GM21360 (cell line): ENCODE measurements around the gene EFNB2.

Experiments
- ATAC-seq: cut with Tn5 transposase; IDR thresholded peaks from one replicate; pipeline ENCODE4 v1.9.1; 2021; ENCODE audit warnings: mild to moderate bottlenecking, moderate library complexity; ENCODE audit not compliant: unreplicated experiment

The EFNB2 gene

GRCh38 chr13:106526738-106527444 lies 8.6 kb downstream of the EFNB2 start:
- no peak for ATAC-seq

DNA sequence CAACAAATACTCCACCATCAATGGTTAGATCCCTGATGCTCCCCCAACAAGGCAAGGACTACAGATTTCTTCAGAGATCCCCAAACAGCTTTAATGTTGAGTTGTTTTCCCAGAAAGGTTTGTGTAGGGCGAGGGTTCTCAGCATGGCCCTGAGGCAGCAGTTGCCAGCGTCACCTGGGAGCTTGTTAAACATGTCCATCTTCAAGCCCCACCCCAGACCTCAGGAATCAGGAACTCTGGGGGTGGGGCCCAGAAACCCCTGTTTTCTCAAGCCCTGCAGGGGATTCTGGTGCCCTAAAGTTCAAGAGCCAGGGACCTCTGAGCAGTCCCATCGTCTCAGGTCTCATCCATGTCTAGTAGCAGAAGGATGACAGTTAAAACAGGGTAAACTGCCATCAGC lies 9.6 kb downstream of the EFNB2 start:
- no peak for ATAC-seq

- no peak for ATAC-seq
Observed at GRCh38 chr13:106524108-106524507, 11.4 kb downstream of the EFNB2 start.

DNA sequence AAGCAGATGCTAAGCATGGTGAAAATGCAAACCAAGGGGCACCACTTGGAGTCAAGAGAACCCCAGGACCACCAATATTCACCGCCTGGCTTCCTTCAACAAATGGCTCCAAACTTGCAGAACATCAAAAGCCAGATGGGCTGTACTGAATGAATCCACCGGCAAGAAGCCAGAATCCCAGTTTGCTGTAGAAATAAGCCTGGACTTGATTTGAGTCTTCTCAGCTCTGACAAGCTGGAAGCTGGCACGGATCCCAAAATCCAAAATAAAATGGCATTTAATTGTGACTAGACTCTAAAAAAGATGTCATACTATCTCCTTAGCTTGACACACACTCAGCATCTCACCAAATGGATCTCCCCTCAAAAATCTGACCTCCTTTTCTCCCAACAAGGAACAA lies 11.9 kb downstream of the EFNB2 start:
- no peak for ATAC-seq

GRCh38 chr13:106522898-106523525 lies 12.4 kb downstream of the EFNB2 start:
- no peak for ATAC-seq

DNA sequence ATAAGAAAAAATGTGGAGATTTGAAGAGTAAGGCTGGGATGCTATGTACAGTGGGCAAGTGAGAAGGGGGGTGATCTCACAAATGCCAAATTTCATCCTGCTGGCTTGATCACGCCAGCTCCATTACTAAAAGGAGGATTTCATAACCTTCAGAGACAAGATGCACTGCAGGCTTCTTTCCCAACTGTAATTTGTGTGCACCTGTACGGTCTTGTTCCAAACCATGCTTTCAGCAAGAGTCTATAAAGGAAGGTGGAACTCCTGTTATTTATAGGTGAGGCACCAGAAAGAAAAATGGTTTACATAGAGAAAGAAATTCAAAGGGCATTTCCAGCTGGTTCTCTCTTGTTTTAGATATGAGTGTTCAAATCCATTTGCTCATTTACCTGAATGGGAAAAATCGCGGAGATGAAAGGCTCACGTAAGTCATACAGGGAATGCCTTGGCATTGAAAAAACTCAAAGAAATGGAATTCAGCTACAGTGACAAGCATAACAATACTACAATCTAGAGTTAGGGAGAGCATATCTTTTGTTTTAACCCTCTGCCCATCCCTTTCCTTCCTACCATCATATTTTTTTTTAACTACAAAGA lies 13.3 kb downstream of the EFNB2 start:
- no peak for ATAC-seq

GRCh38 chr13:106521095-106521799 lies 14.2 kb downstream of the EFNB2 start:
- ATAC-seq, result no peak

DNA sequence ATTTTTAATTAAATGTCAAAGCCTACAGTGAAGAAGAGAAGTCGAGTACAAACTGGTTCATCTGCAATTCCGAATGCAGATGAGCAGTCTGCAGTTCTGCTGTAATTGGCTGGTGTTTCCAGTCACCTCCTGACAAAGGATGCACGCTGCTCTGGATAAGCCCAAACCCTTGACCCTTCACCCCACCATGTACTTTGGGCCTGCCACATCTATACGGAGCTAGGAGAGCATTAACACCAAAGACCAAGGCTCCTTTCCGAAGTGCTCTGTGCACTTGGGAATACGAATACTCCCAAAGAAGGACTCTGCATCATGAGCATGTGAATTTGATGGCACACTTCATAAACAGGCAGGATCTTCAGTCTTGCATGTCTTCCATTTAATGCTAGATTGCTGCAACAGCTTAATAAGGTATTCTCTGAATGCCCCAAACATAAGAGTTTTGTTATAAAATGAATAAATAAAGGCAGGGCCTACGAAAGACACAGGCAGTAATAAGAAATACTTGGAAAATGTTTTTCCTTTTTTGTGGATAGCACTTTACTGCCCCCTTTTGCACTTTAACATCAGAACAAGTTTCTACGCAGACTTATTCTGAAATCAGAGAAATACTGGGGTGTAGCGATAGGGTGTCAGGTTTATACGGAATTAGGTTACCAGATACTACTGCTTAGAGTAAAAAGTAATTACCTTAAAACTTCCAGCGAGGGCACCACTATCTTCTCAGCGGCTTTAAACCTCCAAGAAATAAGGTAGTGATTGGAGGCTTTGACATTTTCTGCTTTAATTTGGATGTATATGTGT lies 15.0 kb downstream of the EFNB2 start:
- no peak for ATAC-seq

GRCh38 chr13:106518512-106518911 lies 16.9 kb downstream of the EFNB2 start:
- ATAC-seq, result no peak

GRCh38 chr13:106517109-106517847 lies 18.2 kb downstream of the EFNB2 start:
- ATAC-seq, result no peak

- no peak for ATAC-seq
Observed at GRCh38 chr13:106515635-106516254, 19.7 kb downstream of the EFNB2 start.

- no peak for ATAC-seq
Observed at GRCh38 chr13:106514928-106515634, 20.4 kb downstream of the EFNB2 start.

DNA sequence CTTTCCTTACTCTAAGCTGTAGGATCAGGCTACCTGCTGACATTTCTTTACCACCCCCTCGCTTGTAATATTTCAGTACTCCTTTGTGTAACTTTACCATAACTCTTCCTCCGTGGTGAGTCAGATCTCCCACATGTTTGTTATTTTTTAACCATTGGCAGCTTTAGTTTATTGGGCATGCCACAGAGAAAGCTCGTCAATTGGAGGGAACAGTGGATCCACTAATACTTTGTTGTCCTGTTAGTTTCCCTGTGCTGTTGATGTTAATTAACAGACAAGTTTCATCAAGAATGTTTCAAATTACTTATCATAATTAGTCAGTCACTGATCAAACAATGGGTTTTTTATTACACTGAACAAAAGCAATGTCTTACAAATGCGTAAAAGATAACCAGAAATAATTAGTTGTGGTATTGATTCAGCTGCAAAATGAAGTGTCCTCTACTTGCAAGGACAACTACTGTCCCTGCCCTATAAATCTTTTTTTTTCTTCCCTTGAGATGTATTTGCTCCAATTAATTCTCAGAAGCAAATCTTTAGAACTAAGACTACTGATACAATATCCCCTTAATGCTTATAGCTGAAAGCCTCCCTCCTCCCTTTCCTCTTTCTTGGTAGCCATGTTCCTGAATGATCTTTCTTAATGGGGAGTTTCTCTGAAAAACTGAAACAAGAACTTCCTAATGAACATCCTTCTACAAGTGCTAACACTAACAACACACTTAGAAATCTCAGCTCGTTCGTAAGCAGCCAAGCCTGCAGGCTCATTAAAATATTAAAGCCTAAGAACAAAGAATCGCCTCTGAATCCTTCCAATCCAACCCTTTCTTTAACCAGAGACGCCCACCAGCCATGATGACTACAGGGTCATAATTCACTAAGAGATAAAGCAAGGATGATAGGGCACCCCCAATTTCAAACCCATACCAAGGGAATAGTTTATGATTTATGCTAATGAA lies 22.2 kb downstream of the EFNB2 start:
- no peak for ATAC-seq

- peak; percentile 93 for ATAC-seq
Observed at GRCh38 chr13:106507560-106508274, 27.7 kb downstream of the EFNB2 start.

- no peak for ATAC-seq
Observed at GRCh38 chr13:106506286-106506685, 29.2 kb downstream of the EFNB2 start.

GRCh38 chr13:106505732-106506131 lies 29.7 kb downstream of the EFNB2 start:
- no peak for ATAC-seq

- ATAC-seq, result no peak
Observed at GRCh38 chr13:106505295-106505694, 30.2 kb downstream of the EFNB2 start.
